ENCODE data around the gene SERPINA1.

The SERPINA1 gene

GRCh38 chr14:94398536-94398935 lies 10.1 kb upstream of the SERPINA1 start:
- no peak overlapping the region for H3K4me3 ChIP-seq (ENCODE audit: control insufficient read depth, low read depth, low read length)
- DNase-seq (ENCODE audit: low read depth), result no peak
- no peak for TF ChIP-seq CTCF (conservative IDR thresholded peaks at IDR 0.05; ENCODE audit: control insufficient read depth, insufficient read depth, low read depth, low read length)

GRCh38 chr14:94398182-94398479 lies 9.7 kb upstream of the SERPINA1 start:
- no peak for TF ChIP-seq CTCF (conservative IDR thresholded peaks at IDR 0.05; ENCODE audit: control insufficient read depth, insufficient read depth, low read depth, low read length)

GRCh38 chr14:94397289-94398181 lies 9.1 kb upstream of the SERPINA1 start:
- no peak overlapping the region for H3K4me3 ChIP-seq (ENCODE audit: control insufficient read depth, low read depth, low read length)
- no peak for DNase-seq (ENCODE audit: low read depth)
- no peak for TF ChIP-seq CTCF (conservative IDR thresholded peaks at IDR 0.05; ENCODE audit: control insufficient read depth, insufficient read depth, low read depth, low read length)

More at GRCh38 chr14:94398182-94398479, 9.7 kb upstream of the SERPINA1 start:
- DNase-seq (ENCODE audit: low read depth), result no peak
- no peak overlapping the region for H3K4me3 ChIP-seq (ENCODE audit: control insufficient read depth, low read depth, low read length)

GRCh38 chr14:94396628-94397225 lies 8.3 kb upstream of the SERPINA1 start:
- no peak for TF ChIP-seq CTCF (conservative IDR thresholded peaks at IDR 0.05; ENCODE audit: control insufficient read depth, insufficient read depth, low read depth, low read length)
- no peak for DNase-seq (ENCODE audit: low read depth)
- no peak overlapping the region for H3K4me3 ChIP-seq (ENCODE audit: control insufficient read depth, low read depth, low read length)

GRCh38 chr14:94395888-94396574 lies 7.6 kb upstream of the SERPINA1 start:
- no peak for DNase-seq (ENCODE audit: low read depth)
- no peak overlapping the region for H3K4me3 ChIP-seq (ENCODE audit: control insufficient read depth, low read depth, low read length)
- no peak for TF ChIP-seq CTCF (conservative IDR thresholded peaks at IDR 0.05; ENCODE audit: control insufficient read depth, insufficient read depth, low read depth, low read length)

GRCh38 chr14:94395282-94395887 lies 7.0 kb upstream of the SERPINA1 start:
- H3K4me3 ChIP-seq (ENCODE audit: control insufficient read depth, low read depth, low read length), result no peak overlapping the region
- DNase-seq (ENCODE audit: low read depth), result no peak
- TF ChIP-seq CTCF (conservative IDR thresholded peaks at IDR 0.05; ENCODE audit: control insufficient read depth, insufficient read depth, low read depth, low read length), result no peak

Data from fibroblast of mammary gland (primary cell).